Neural cell (in vitro differentiated cells): ENCODE results near the gene LRRC10B. TPM values are rescaled to one million over a fixed set of nuclear protein-coding genes. Genes with fewer than 3 reads are reported as not detected.

ENCODE experiments used
- H2AFZ ChIP-seq: fragments of 200-600, 300-800 bp; sonication (generic), shearing (Covaris generic); 2 replicates; pipeline ENCODE4 v1.6.0; 2014; ENCODE audit warnings: low read depth, mild to moderate bottlenecking, antibody characterized with exemption, low read length, moderate library complexity
- H3F3A ChIP-seq: fragments of 200-600 bp; shearing (Covaris generic); 2 replicates; pipeline ENCODE4 v1.6.1; 2016; ENCODE audit warnings: mild to moderate bottlenecking, moderate library complexity, mixed read lengths, antibody characterized with exemption, low read length; ENCODE audit not compliant: insufficient read depth, poor library complexity, severe bottlenecking
- H3K27ac ChIP-seq: fragments of 200-600, 300-800 bp; sonication (generic), shearing (Covaris generic); 2 replicates; pipeline ENCODE4 v1.5.1; 2014; ENCODE audit warnings: mild to moderate bottlenecking, low read length, moderate library complexity
- H3K27me3 ChIP-seq: fragments of 300-800, 200-600 bp; sonication (generic), shearing (Covaris generic); 2 replicates; pipeline ENCODE4 v1.6.0; 2014; ENCODE audit warnings: mild to moderate bottlenecking, low read depth, low read length, moderate library complexity; ENCODE audit not compliant: insufficient read depth
- H3K36me3 ChIP-seq: fragments of 300-800, 200-600 bp; sonication (generic), shearing (Covaris generic); 2 replicates; pipeline ENCODE4 v1.5.1; 2014; ENCODE audit warnings: mild to moderate bottlenecking, antibody characterized with exemption, low read length, moderate library complexity; ENCODE audit not compliant: insufficient read depth
- H3K4me2 ChIP-seq: fragments of 300-800, 200-600 bp; sonication (generic), shearing (Covaris generic); 2 replicates; pipeline ENCODE4 v1.6.0; 2014; ENCODE audit warnings: mild to moderate bottlenecking, low read length
- H3K4me3 ChIP-seq: fragments of 300-800, 200-600 bp; sonication (generic), shearing (Covaris generic); 2 replicates; pipeline ENCODE4 v1.5.1; 2014; ENCODE audit warnings: mild to moderate bottlenecking, low read length, moderate library complexity
- H3K79me2 ChIP-seq: fragments of 200-600 bp; shearing (Covaris generic); replicated peaks from 2 replicates; pipeline ENCODE4 v1.6.0; 2014; ENCODE audit warnings: mild to moderate bottlenecking, low read length, moderate library complexity; ENCODE audit not compliant: insufficient read depth
- H3K9ac ChIP-seq: fragments of 300-800, 200-600 bp; sonication (generic), shearing (Covaris generic); 2 replicates; pipeline ENCODE4 v1.6.1; 2016; ENCODE audit warnings: mild to moderate bottlenecking, low read length, mixed read lengths
- H3K9me2 ChIP-seq: fragments of 200-600 bp; shearing (Covaris generic); 2 replicates; pipeline ENCODE4 v1.6.1; 2016; ENCODE audit warnings: mild to moderate bottlenecking, low read length, mixed read lengths; ENCODE audit not compliant: insufficient read depth
- H3K9me3 ChIP-seq: fragments of 200-600, 300-800 bp; sonication (generic), shearing (Covaris generic); 2 replicates; pipeline ENCODE4 v1.6.1; 2016; ENCODE audit warnings: mild to moderate bottlenecking, mixed run types, low read length, moderate library complexity, mixed read lengths
- H4K20me1 ChIP-seq: fragments of 200-600 bp; shearing (Covaris generic); 2 replicates; pipeline ENCODE4 v1.6.1; 2016; ENCODE audit warnings: mild to moderate bottlenecking, mixed run types; ENCODE audit not compliant: insufficient read depth
- CTCF ChIP-seq: fragments of 450-650 bp; IDR thresholded peaks from 2 replicates; pipeline ENCODE4 v1.5.1; 2014; ENCODE audit warnings: antibody characterized with exemption, mild to moderate bottlenecking, moderate library complexity; ENCODE audit not compliant: poor library complexity, severe bottlenecking
- EP300 ChIP-seq: fragments of 450-650 bp; conservative IDR thresholded peaks from 2 replicates; pipeline ENCODE4 v1.6.1; 2014; ENCODE audit warnings: antibody characterized with exemption, mild to moderate bottlenecking, moderate library complexity; ENCODE audit not compliant: poor library complexity, severe bottlenecking
- EZH2 ChIP-seq: fragments of 200-600, 300-800 bp; shearing (Covaris generic), sonication (generic); IDR thresholded peaks from 2 replicates; pipeline ENCODE4 v1.6.1; 2014; ENCODE audit warnings: antibody characterized with exemption, low read length, borderline replicate concordance, mild to moderate bottlenecking; ENCODE audit not compliant: insufficient read depth, poor library complexity, severe bottlenecking
- MXI1 ChIP-seq: fragments of 450-650 bp; conservative IDR thresholded peaks from 2 replicates; pipeline ENCODE4 v1.6.1; 2014; ENCODE audit warnings: antibody characterized with exemption, mild to moderate bottlenecking; ENCODE audit not compliant: poor library complexity, severe bottlenecking
- POLR2AphosphoS5 ChIP-seq: IDR thresholded peaks from 2 replicates; pipeline ENCODE4 v1.6.1; 2012
- RAD21 ChIP-seq: fragments of 450-650 bp; conservative IDR thresholded peaks from 2 replicates; pipeline ENCODE4 v1.6.1; 2014; ENCODE audit warnings: antibody characterized with exemption, mild to moderate bottlenecking, moderate library complexity
- REST ChIP-seq: IDR thresholded peaks from 2 replicates; pipeline ENCODE4 v1.6.1; 2012; ENCODE audit warnings: borderline replicate concordance
- SMC3 ChIP-seq: fragments of 450-650 bp; conservative IDR thresholded peaks from 2 replicates; pipeline ENCODE4 v1.6.1; 2014; ENCODE audit warnings: antibody characterized with exemption, mild to moderate bottlenecking, moderate library complexity; ENCODE audit not compliant: poor library complexity
- TAF1 ChIP-seq: IDR thresholded peaks from 2 replicates; pipeline ENCODE4 v1.6.1; 2012; ENCODE audit warnings: low read depth
- polyA plus RNA-seq: library from polyadenylated mRNA; depleted of rRNA; stranded (reverse); fragments of >200 nt; gene quantifications from 2 replicates; pipeline ENCODE4 v1.2.3, GENCODE V29; 2014

LRRC10B gene
- polyA plus RNA-seq, 1 donor from 2014 or later, result 12.4 TPM

GRCh38 chr11:61549177-61549576 is 40.6 kb downstream of the LRRC10B start:
- no peaks in the 10 kb centered on the region for H3K27me3 ChIP-seq
- H3K4me3 ChIP-seq, result no peak overlapping the region
- H3K27ac ChIP-seq, result no peak overlapping the region
- no peaks in the 10 kb centered on the region for H3K36me3 ChIP-seq
- H3K9ac ChIP-seq, result no peak overlapping the region
- H3K4me2 ChIP-seq, result no peak overlapping the region
- TF ChIP-seq SMC3 (no peak), EZH2 (no peak), POLR2AphosphoS5 (no peak), TAF1 (no peak), MXI1 (no peak), RAD21 (no peak), CTCF (no peak), REST (no peak)
- no peaks in the 10 kb centered on the region for H3F3A ChIP-seq
- no peaks in the 10 kb centered on the region for H4K20me1 ChIP-seq
- no peak overlapping the region for H2AFZ ChIP-seq
- no peaks in the 10 kb centered on the region for H3K9me3 ChIP-seq
- no peaks in the 10 kb centered on the region for H3K79me2 ChIP-seq
- H3K9me2 ChIP-seq, result no peaks in the 10 kb centered on the region

GRCh38 chr11:61549662-61550568 is 41.4 kb downstream of the LRRC10B start:
- Histone ChIP-seq H3F3A (no peaks in the 10 kb centered on the region), H3K4me3 (no peak overlapping the region), H3K9me3 (no peaks in the 10 kb centered on the region), H3K4me2 (no peak overlapping the region), H4K20me1 (no peaks in the 10 kb centered on the region), H3K9me2 (no peaks in the 10 kb centered on the region), H3K9ac (no peak overlapping the region), H3K79me2 (no peaks in the 10 kb centered on the region), H2AFZ (no peak overlapping the region), H3K36me3 (no peaks in the 10 kb centered on the region), H3K27me3 (no peaks in the 10 kb centered on the region), H3K27ac (no peak overlapping the region)
- TF ChIP-seq SMC3 (no peak), RAD21 (no peak), EP300 (no peak), POLR2AphosphoS5 (no peak), CTCF (no peak), EZH2 (no peak), REST (no peak), MXI1 (no peak), TAF1 (no peak)
